Activated CD8-positive, alpha-beta T cell treated with anti-CD3 and anti-CD28 coated beads for 36 hours (primary cell): ENCODE results near the gene PRDM5. TPM values are rescaled to one million over a fixed set of nuclear protein-coding genes. Genes with fewer than 3 reads are reported as not detected.

Experiments used
- ATAC-seq: fragments of 200-7000 bp; cut with Tn5 transposase; one replicate; pipeline ENCODE4 v1.10.0; 2021; ENCODE audit warnings: mild to moderate bottlenecking, moderate library complexity
- CTCF ChIA-PET: fragments of 350-600 bp; sonication (Branson Sonifier 250); formaldehyde crosslinking; loops from one replicate; lab custom pipeline; 2021; ENCODE audit warnings: antibody characterized with exemption; lab: Charles Lee
- POLR2A ChIA-PET: fragments of 350-600 bp; sonication (Branson Sonifier 250); formaldehyde crosslinking; loops from one replicate; lab custom pipeline; 2021; ENCODE audit warnings: antibody characterized with exemption; lab: Charles Lee
- DNase-seq: peaks from one replicate; pipeline ENCODE4 v3.0.0-alpha.2; 2020
- H3K27ac Mint-ChIP-seq: one replicate; pipeline ENCODE4 v1.8.0; 2021; ENCODE audit warnings: mild to moderate bottlenecking, mixed read lengths
- H3K27me3 Mint-ChIP-seq: one replicate; pipeline ENCODE4 v1.8.0; 2021; ENCODE audit warnings: mixed read lengths
- H3K36me3 Mint-ChIP-seq: one replicate; pipeline ENCODE4 v1.8.0; 2021; ENCODE audit warnings: low read depth, mixed read lengths
- H3K4me1 Mint-ChIP-seq: one replicate; pipeline ENCODE4 v1.8.0; 2021; ENCODE audit warnings: low read depth, mixed read lengths
- H3K4me3 Mint-ChIP-seq: one replicate; pipeline ENCODE4 v1.8.0; 2021; ENCODE audit warnings: mild to moderate bottlenecking, moderate library complexity, mixed read lengths
- H3K9me3 Mint-ChIP-seq: one replicate; pipeline ENCODE4 v1.8.0; 2021; ENCODE audit warnings: mixed read lengths
- intact Hi-C: fragments of 100-400 bp; cut with micrococcal nuclease; formaldehyde crosslinking; loops from one replicate; pipeline ENCODE4 v1.10.0; 2022
- total RNA-seq, 2 experiments: library from RNA; stranded (reverse); gene quantifications; one replicate each; pipeline ENCODE4 v1.2.3, GENCODE V29; 2021
- TF ChIP-seq, protein P1 (sequence below): fragments of 200-600 bp; IDR thresholded peaks from one replicate; pipeline ENCODE4 v1.8.0; 2022; ENCODE audit warnings: antibody characterized with exemption, mild to moderate bottlenecking

PRDM5 gene
- total RNA-seq, 2 experiments from 2014 or later, result 0.51 to 0.52 TPM

DNA sequence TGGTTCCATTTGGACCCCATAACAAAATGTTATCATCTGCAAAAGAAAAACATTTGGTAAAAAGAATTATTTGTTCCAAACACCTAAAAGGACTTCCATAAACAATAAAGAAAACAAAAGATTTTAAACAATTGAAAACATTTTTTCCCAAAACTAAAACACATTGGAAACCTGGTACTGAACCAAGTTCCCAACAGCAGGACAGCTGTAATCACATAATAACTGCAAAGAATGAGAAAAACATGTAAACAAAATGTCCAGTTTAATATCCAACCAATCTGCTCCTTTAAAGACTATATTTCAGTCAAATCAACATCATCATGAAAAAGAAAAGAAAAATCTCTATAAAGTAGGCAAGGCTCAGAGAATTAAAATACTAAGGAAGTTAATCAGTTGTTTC, 36.3 kb downstream of the PRDM5 start:
- TF ChIP-seq, protein P1, sequence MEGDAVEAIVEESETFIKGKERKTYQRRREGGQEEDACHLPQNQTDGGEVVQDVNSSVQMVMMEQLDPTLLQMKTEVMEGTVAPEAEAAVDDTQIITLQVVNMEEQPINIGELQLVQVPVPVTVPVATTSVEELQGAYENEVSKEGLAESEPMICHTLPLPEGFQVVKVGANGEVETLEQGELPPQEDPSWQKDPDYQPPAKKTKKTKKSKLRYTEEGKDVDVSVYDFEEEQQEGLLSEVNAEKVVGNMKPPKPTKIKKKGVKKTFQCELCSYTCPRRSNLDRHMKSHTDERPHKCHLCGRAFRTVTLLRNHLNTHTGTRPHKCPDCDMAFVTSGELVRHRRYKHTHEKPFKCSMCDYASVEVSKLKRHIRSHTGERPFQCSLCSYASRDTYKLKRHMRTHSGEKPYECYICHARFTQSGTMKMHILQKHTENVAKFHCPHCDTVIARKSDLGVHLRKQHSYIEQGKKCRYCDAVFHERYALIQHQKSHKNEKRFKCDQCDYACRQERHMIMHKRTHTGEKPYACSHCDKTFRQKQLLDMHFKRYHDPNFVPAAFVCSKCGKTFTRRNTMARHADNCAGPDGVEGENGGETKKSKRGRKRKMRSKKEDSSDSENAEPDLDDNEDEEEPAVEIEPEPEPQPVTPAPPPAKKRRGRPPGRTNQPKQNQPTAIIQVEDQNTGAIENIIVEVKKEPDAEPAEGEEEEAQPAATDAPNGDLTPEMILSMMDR, result no peak
- intact Hi-C loops, result no loop called here
- POLR2A ChIA-PET, result interaction anchor here (0.9 kb wide), 1 partner anchor 17 kb away, joined by 3 read pairs; no protein-coding TSS in a partner anchor

DNA sequence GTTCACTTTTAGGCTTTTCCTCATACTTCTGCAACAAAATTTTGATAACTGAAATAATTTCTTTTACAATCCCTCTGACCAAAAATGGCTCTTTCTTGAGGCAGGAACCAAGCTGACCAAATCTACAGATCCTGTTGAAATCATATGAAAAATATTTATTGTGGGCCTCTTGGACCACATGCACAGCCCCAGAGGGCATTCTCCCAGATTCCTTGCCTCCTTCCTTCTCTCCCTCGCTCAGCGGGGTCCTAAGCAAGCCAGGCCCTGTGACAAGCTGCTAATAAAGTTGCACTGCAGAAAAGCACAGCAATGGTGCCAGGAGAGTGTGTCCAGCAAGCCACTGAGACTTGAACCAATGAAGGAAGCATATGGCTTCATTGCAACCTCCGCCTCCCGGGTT, 40.7 kb downstream of the PRDM5 start:
- no peak for ATAC-seq
- Mint-ChIP-seq H3K36me3 (peaks cover 2% of the 10 kb centered on the region), H3K4me3 (no peak overlapping the region), H3K27me3 (no peaks in the 10 kb centered on the region), H3K4me1 (no peaks in the 10 kb centered on the region), H3K9me3 (no peaks in the 10 kb centered on the region), H3K27ac (no peak overlapping the region)
- intact Hi-C loops, result no loop called here
- no peak for DNase-seq
- CTCF ChIA-PET, result no interaction called here
- POLR2A ChIA-PET, result no interaction called here
- TF ChIP-seq, protein P1, result no peak

More for the DNA sequence above, 36.3 kb downstream of the PRDM5 start:
- Mint-ChIP-seq H3K4me3 (no peak overlapping the region), H3K27me3 (peaks cover 1% of the 10 kb centered on the region), H3K36me3 (no peaks in the 10 kb centered on the region), H3K4me1 (no peaks in the 10 kb centered on the region), H3K9me3 (peaks cover 5% of the 10 kb centered on the region), H3K27ac (no peak overlapping the region)
- ATAC-seq (no peak), DNase-seq (no peak)
- CTCF ChIA-PET, result no interaction called here

DNA sequence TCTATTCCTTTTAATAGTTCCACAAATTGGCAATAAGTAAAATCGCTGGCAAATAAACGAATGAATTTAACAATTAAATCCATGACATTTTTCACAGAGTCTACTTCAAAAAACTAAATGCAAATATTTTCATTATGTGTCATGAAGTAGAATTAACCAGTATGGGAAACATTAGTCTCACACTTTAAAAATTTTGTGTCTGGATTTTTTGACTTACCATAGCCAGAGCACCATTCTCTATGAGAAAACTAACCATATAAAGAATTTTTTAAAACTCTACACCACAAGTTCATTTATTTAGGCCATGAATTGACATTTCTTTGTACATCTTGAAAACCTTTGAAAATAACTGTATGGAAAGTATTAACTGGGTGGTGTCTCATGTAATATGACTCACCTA, 41.2 kb downstream of the PRDM5 start:
- intact Hi-C loops, result no loop called here
- Mint-ChIP-seq H3K27me3 (no peaks in the 10 kb centered on the region), H3K4me1 (no peaks in the 10 kb centered on the region), H3K27ac (no peak overlapping the region), H3K9me3 (no peaks in the 10 kb centered on the region), H3K36me3 (peaks cover 2% of the 10 kb centered on the region), H3K4me3 (no peak overlapping the region)
- no peak for ATAC-seq
- POLR2A ChIA-PET, result no interaction called here
- DNase-seq, result no peak
- CTCF ChIA-PET, result no interaction called here
- TF ChIP-seq, protein P1, result no peak

DNA sequence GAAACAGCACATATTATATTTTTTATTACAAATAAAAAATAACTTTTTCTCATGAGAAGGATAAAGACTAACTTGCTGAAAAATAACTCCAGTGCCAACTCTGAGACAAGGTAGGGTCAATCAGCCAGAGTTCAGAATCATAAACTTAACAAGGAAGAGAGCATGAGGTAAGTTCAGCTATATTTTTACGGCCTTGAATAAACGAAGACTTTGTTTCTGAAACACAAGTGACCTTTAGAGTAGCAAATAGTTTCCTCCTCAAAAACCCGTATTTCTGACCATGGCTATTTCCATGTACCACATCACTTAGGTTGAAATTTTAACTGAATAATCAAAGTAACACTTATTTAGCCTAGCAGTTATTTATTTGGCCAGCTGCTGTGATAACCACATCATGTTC, 45.5 kb downstream of the PRDM5 start:
- Mint-ChIP-seq H3K4me1 (no peaks in the 10 kb centered on the region), H3K9me3 (no peaks in the 10 kb centered on the region), H3K27ac (no peak overlapping the region), H3K36me3 (peaks cover 2% of the 10 kb centered on the region), H3K27me3 (no peaks in the 10 kb centered on the region), H3K4me3 (no peak overlapping the region)
- intact Hi-C loops, result no loop called here
- ATAC-seq (no peak), DNase-seq (no peak)
- CTCF ChIA-PET, result no interaction called here
- POLR2A ChIA-PET, result no interaction called here
- TF ChIP-seq, protein P1, result no peak

DNA sequence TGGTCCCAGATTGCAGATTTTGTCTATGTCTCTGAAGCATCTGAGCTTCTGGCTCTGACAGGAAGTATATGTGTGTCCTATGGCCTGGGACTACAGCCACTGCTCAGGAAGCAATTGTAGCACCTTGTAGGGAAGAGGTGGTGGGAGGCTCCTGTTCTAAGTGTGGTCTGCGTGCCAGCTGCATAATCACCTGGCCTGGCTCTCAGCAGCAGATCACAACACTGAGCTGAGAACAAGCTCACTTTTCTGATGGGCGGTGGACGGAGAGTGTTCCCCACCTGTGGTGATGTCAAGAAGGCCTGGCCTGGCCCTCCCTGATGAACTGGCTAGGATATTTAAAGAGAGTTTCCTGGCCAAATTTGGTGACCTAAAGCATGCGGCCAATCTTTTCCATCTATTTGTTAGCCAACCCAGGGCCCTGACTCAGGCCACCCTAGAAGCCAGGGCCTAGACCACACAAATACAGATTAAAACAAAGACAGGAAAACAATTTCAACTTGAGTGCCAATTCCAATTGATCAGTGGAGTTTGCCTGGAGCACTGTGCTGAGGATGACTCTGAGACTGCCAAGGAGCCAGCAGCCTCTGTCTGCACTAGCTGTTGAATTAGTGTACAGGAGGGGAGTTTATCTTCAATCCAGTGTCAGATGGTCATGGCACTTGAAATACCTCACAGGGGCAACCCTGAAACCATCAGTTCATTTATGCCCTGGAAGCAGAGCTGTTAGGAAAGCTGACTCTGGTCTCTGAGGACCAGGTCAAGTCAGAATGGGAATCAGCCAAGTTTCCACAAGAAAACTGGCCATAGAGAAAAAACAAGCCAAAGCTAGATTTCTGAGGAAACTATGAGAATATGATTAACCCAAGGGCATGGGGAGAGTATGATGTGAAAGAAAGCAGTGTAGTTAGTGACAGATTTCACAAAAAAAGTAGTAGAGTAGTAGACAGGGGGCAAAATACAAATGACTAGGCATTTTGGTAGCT, 47.4 kb downstream of the PRDM5 start:
- POLR2A ChIA-PET, result no interaction called here
- ATAC-seq, result no peak
- Mint-ChIP-seq H3K4me1 (no peaks in the 10 kb centered on the region), H3K4me3 (no peak overlapping the region), H3K27ac (no peak overlapping the region), H3K27me3 (no peaks in the 10 kb centered on the region), H3K9me3 (no peaks in the 10 kb centered on the region), H3K36me3 (peaks cover 2% of the 10 kb centered on the region)
- DNase-seq, result no peak
- TF ChIP-seq, protein P1, result no peak
- intact Hi-C loops, result no loop called here
- CTCF ChIA-PET, result interaction anchor here (0.8 to 1.3 kb wide), 4 partner anchors 8 to 44 kb away, joined by 3 to 4 read pairs (median 4); no protein-coding TSS in a partner anchor
